Mesenchymal stem cell (in vitro differentiated cells and primary cell): ENCODE results near the gene GRM2.

Experiments used
- DNase-seq: peaks from one replicate; pipeline ENCODE4 v3.0.0-alpha.2; 2013
- H2AFZ ChIP-seq: one replicate; pipeline ENCODE4 v1.6.1; 2013; ENCODE audit warnings: low read depth, mild to moderate bottlenecking, control low read depth, inconsistent platforms, low read length, moderate library complexity
- H2AK5ac ChIP-seq: 2 replicates; pipeline ENCODE4 v1.6.1; 2013; ENCODE audit warnings: low read length, moderate library complexity, mild to moderate bottlenecking, inconsistent platforms; ENCODE audit not compliant: severe bottlenecking
- H2BK120ac ChIP-seq: one replicate; pipeline ENCODE4 v1.6.1; 2013; ENCODE audit warnings: low read depth, mild to moderate bottlenecking, inconsistent platforms, low read length, moderate library complexity
- H2BK12ac ChIP-seq, 2 experiments: one replicate each; pipeline ENCODE4 v1.6.1; 2013; ENCODE audit warnings: inconsistent platforms in 2 of 2, low read length in 2 of 2, mild to moderate bottlenecking in 2 of 2, moderate library complexity in 2 of 2, control low read depth in 1 of 2
- H2BK15ac ChIP-seq: one replicate; pipeline ENCODE4 v1.6.1; 2013; ENCODE audit warnings: mild to moderate bottlenecking, low read depth, inconsistent platforms; ENCODE audit not compliant: poor library complexity, severe bottlenecking
- H2BK5ac ChIP-seq: 2 replicates; pipeline ENCODE4 v1.6.1; 2013; ENCODE audit warnings: low read depth, mild to moderate bottlenecking, low read length, control low read depth, inconsistent platforms; ENCODE audit not compliant: poor library complexity, severe bottlenecking
- H3K14ac ChIP-seq, 2 experiments: one replicate each; pipeline ENCODE4 v1.6.1; 2013; ENCODE audit warnings: inconsistent platforms in 2 of 2, low read length in 2 of 2, control low read depth in 1 of 2, mild to moderate bottlenecking in 1 of 2, moderate library complexity in 1 of 2
- H3K18ac ChIP-seq, 2 experiments: one replicate each; pipeline ENCODE4 v1.6.1; 2013; ENCODE audit warnings: inconsistent platforms in 2 of 2, low read length in 2 of 2, control low read depth in 1 of 2, low read depth in 1 of 2, mild to moderate bottlenecking in 1 of 2
- H3K23ac ChIP-seq, 2 experiments: one replicate each; pipeline ENCODE4 v1.6.1; 2013; ENCODE audit warnings: inconsistent platforms in 2 of 2, low read length in 2 of 2, mild to moderate bottlenecking in 2 of 2, moderate library complexity in 2 of 2, control low read depth in 1 of 2
- H3K27ac ChIP-seq: 2 replicates; pipeline ENCODE4 v1.5.1; 2013; ENCODE audit warnings: mild to moderate bottlenecking, moderate library complexity, low read length, control low read depth, inconsistent platforms; ENCODE audit not compliant: poor library complexity, severe bottlenecking
- H3K27me3 ChIP-seq, 2 experiments: 2 replicates each; pipeline versions ENCODE4 v1.6.1 to v1.7.0; 2013; ENCODE audit warnings: low read length in 2 of 2, mild to moderate bottlenecking in 2 of 2, moderate library complexity in 2 of 2, control low read depth in 1 of 2, inconsistent platforms in 1 of 2; ENCODE audit not compliant: control insufficient read depth in 1 of 2, insufficient read depth in 1 of 2
- H3K36me3 ChIP-seq, 2 experiments: 2 replicates each; pipeline versions ENCODE4 v1.6.1 to v1.7.0; 2013; ENCODE audit warnings: low read length in 2 of 2, control low read depth in 1 of 2, inconsistent platforms in 1 of 2, low read depth in 1 of 2, mild to moderate bottlenecking in 1 of 2; ENCODE audit not compliant: insufficient read depth in 2 of 2, control insufficient read depth in 1 of 2
- H3K4ac ChIP-seq, 2 experiments: one replicate each; pipeline ENCODE4 v1.6.1; 2013; ENCODE audit warnings: inconsistent platforms in 2 of 2, low read length in 2 of 2, mild to moderate bottlenecking in 2 of 2, moderate library complexity in 2 of 2, control low read depth in 1 of 2, low read depth in 1 of 2
- H3K4me1 ChIP-seq: 2 replicates; pipeline ENCODE4 v1.6.1; 2013; ENCODE audit warnings: low read depth, low read length, control low read depth; ENCODE audit not compliant: control insufficient read depth, insufficient read depth
- H3K4me2 ChIP-seq: 2 replicates; pipeline ENCODE4 v1.6.1; 2013; ENCODE audit warnings: low read length, mild to moderate bottlenecking, inconsistent platforms; ENCODE audit not compliant: poor library complexity, severe bottlenecking
- H3K4me3 ChIP-seq, 2 experiments: 2 replicates each; pipeline versions ENCODE4 v1.5.1 to v1.7.0; 2013; ENCODE audit warnings: low read length in 2 of 2, mild to moderate bottlenecking in 2 of 2, control low read depth in 1 of 2, low read depth in 1 of 2; ENCODE audit not compliant: insufficient read depth in 1 of 2
- H3K79me1 ChIP-seq: replicated peaks from 2 replicates; pipeline ENCODE4 v1.6.1; 2013; ENCODE audit warnings: mild to moderate bottlenecking, control low read depth, low read length, inconsistent platforms; ENCODE audit not compliant: poor library complexity, severe bottlenecking
- H3K9ac ChIP-seq: 2 replicates; pipeline ENCODE4 v1.7.0; 2013; ENCODE audit warnings: mild to moderate bottlenecking, low read length, moderate library complexity
- H3K9me3 ChIP-seq: 2 replicates; pipeline ENCODE4 v1.7.0; 2013; ENCODE audit warnings: mild to moderate bottlenecking, low read length; ENCODE audit not compliant: control insufficient read depth
- H4K8ac ChIP-seq: one replicate; pipeline ENCODE4 v1.6.1; 2013; ENCODE audit warnings: inconsistent platforms, mild to moderate bottlenecking, low read length, moderate library complexity
- H4K91ac ChIP-seq: one replicate; pipeline ENCODE4 v1.6.1; 2013; ENCODE audit warnings: mild to moderate bottlenecking, low read length, inconsistent platforms
- WGBS: methylation state at CpG from one replicate; pipeline ENCODE4 v1.1.7; 2013; ENCODE audit warnings: mixed read lengths; 5-methylcytosine and 5-hydroxymethylcytosine counted together

Gene GRM2

GRCh38 chr3:51700403-51700802 lies 6.5 kb upstream of the GRM2 start:
- Histone ChIP-seq H3K23ac (no peak overlapping the region), H3K9ac (no peak overlapping the region)
- 98% methylated on average over 2 of the region's 2 CpGs for WGBS

GRCh38 chr3:51702156-51702555 lies 4.7 kb upstream of the GRM2 start:
- Histone ChIP-seq H2BK15ac (no peak overlapping the region), H3K18ac (no peak overlapping the region), H2BK120ac (no peak overlapping the region), H3K23ac (no peak overlapping the region), H3K9me3 (no peaks in the 10 kb centered on the region), H3K4ac (no peak overlapping the region), H4K91ac (no peak overlapping the region), H3K9ac (no peak overlapping the region), H2AFZ (no peak overlapping the region), H2AK5ac (no peak overlapping the region), H2BK12ac (no peak overlapping the region), H3K4me1 (peaks cover 5% of the 10 kb centered on the region), H3K36me3 (peaks cover 71 to 83% of the 10 kb centered on the region in 2 experiments), H3K79me1 (peaks cover 10% of the 10 kb centered on the region), H3K27ac (no peak overlapping the region), H3K4me3 (no peak overlapping the region), H2BK5ac (no peak overlapping the region), H3K4me2 (no peak overlapping the region), H3K14ac (no peak overlapping the region), H3K27me3 (peaks cover under 1 to 1% of the 10 kb centered on the region in 2 experiments), H4K8ac (no peak overlapping the region)
- 100% methylated on average over 1 of the region's 2 CpGs for WGBS
- no peak for DNase-seq

More at GRCh38 chr3:51700403-51700802, 6.5 kb upstream of the GRM2 start:
- Histone ChIP-seq H4K91ac (no peak overlapping the region), H2BK5ac (no peak overlapping the region), H3K4me3 (no peak overlapping the region), H3K27me3 (no peaks in the 10 kb centered on the region), H2BK15ac (no peak overlapping the region), H3K4ac (no peak overlapping the region), H3K18ac (no peak overlapping the region), H2AK5ac (no peak overlapping the region), H3K4me1 (no peaks in the 10 kb centered on the region), H2BK120ac (no peak overlapping the region), H3K9me3 (no peaks in the 10 kb centered on the region), H3K27ac (no peak overlapping the region), H2BK12ac (no peak overlapping the region), H2AFZ (no peak overlapping the region), H4K8ac (no peak overlapping the region), H3K79me1 (peaks cover 13% of the 10 kb centered on the region), H3K36me3 (peaks cover 82 to 93% of the 10 kb centered on the region in 2 experiments), H3K14ac (no peak overlapping the region), H3K4me2 (no peak overlapping the region)
- DNase-seq = no peak

GRCh38 chr3:51703068-51703760 lies 3.7 kb upstream of the GRM2 start:
- peaks cover 61 to 72% of the 10 kb centered on the region in 2 experiments for H3K36me3 ChIP-seq
- H3K9ac ChIP-seq = no peak overlapping the region
- H4K8ac ChIP-seq = no peak overlapping the region
- no peak overlapping the region for H4K91ac ChIP-seq
- WGBS = 31% methylated on average over 6 of the region's 6 CpGs
- no peak for DNase-seq
- H3K79me1 ChIP-seq = peaks cover 7% of the 10 kb centered on the region
- peaks cover 8% of the 10 kb centered on the region for H3K4me1 ChIP-seq
- H3K9me3 ChIP-seq = no peaks in the 10 kb centered on the region
- no peak overlapping the region for H3K14ac ChIP-seq
- no peak overlapping the region for H2BK12ac ChIP-seq
- no peak overlapping the region for H3K27ac ChIP-seq
- H2BK120ac ChIP-seq = no peak overlapping the region
- no peak overlapping the region for H2AFZ ChIP-seq
- H3K27me3 ChIP-seq = peaks cover 11 to 12% of the 10 kb centered on the region in 2 experiments
- no peak overlapping the region for H3K23ac ChIP-seq
- H3K4me2 ChIP-seq = no peak overlapping the region
- no peak overlapping the region for H2BK15ac ChIP-seq
- no peak overlapping the region for H3K18ac ChIP-seq
- no peak overlapping the region for H2BK5ac ChIP-seq
- H3K4me3 ChIP-seq = no peak overlapping the region
- no peak overlapping the region for H2AK5ac ChIP-seq
- no peak overlapping the region for H3K4ac ChIP-seq

- Histone ChIP-seq H2BK15ac (no peak overlapping the region), H3K23ac (no peak overlapping the region), H2AK5ac (no peak overlapping the region), H2AFZ (no peak overlapping the region), H4K8ac (no peak overlapping the region), H3K4me2 (no peak overlapping the region), H3K79me1 (peaks cover under 1% of the 10 kb centered on the region), H2BK120ac (no peak overlapping the region), H3K4me1 (peaks cover 8% of the 10 kb centered on the region), H3K18ac (no peak overlapping the region), H4K91ac (no peak overlapping the region), H3K4me3 (no peak overlapping the region), H3K9me3 (no peaks in the 10 kb centered on the region), H3K14ac (no peak overlapping the region), H3K27ac (no peak overlapping the region), H3K4ac (no peak overlapping the region), H3K9ac (no peak overlapping the region), H2BK5ac (no peak overlapping the region), H2BK12ac (no peak overlapping the region), H3K27me3 (peaks cover 19% of the 10 kb centered on the region in 2 experiments), H3K36me3 (peaks cover 54 to 66% of the 10 kb centered on the region in 2 experiments)
- whole genome bisulfite sequencing = 57% methylated on average over 11 of the region's 12 CpGs
- no peak for DNase-seq
Observed at GRCh38 chr3:51703761-51704510, 2.9 kb upstream of the GRM2 start.
